Astrocyte of the cerebellum (primary cell): ENCODE data around the gene DHRS7B.

Experiments
- DNase-seq: peaks from one replicate; pipeline ENCODE4 v3.0.0-alpha.2; 2011; ENCODE audit warnings: low read depth
- H3K4me3 ChIP-seq: 2 replicates; pipeline ENCODE4 v1.5.1; 2011; ENCODE audit warnings: mild to moderate bottlenecking, low read depth, low read length, moderate library complexity
- in situ Hi-C: cut with HindIII; loops from 2 replicates; pipeline ENCODE4 v1.10.0; 2017; ENCODE audit warnings: low sequenced_read_pairs
- TF ChIP-seq, protein P1 (sequence below): IDR thresholded peaks from 2 replicates; pipeline ENCODE4 v1.5.1; 2012; ENCODE audit warnings: low read length, low read depth, moderate library complexity, mild to moderate bottlenecking; ENCODE audit errors: missing control alignments

The DHRS7B gene

DNA sequence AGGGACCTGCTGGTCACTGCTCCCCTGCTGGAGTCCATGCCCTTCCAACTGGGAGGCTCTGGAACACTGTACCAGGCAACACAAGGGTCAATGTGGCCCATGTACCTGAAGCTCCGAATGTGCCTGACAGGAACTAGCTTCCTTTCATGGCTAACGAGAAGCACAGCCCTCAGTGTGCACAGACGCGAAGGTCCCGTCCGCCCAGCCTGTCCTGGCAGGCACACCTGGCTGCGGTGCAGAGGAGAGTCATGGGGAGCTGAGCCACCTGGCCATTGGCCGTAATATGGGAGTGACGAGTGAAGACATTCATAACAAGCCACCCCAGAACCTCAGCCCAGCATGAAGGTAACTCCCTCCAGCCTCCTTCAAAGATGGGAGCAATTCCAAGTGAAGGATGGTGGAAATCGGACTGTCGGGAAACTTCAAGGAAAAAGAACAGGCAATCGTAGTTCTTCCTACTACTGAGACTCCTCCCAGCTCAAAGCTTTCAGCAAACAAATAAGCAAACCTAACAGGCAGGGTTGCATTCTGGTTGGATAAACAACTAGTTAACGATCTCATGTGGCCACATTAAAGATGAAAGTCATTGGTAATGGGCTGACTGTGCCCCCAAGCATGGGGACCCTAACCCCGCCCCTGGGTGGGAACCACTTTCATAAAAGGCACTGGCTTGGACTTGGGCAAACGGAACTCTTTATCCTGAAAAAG, 74.0 kb downstream of the DHRS7B start:
- in situ Hi-C loops: loop anchor here (5.0 kb wide), 1 partner anchor 77 kb away; no protein-coding TSS in a partner anchor
- no peak overlapping the region for H3K4me3 ChIP-seq
- no peak for DNase-seq
- TF ChIP-seq, protein P1, sequence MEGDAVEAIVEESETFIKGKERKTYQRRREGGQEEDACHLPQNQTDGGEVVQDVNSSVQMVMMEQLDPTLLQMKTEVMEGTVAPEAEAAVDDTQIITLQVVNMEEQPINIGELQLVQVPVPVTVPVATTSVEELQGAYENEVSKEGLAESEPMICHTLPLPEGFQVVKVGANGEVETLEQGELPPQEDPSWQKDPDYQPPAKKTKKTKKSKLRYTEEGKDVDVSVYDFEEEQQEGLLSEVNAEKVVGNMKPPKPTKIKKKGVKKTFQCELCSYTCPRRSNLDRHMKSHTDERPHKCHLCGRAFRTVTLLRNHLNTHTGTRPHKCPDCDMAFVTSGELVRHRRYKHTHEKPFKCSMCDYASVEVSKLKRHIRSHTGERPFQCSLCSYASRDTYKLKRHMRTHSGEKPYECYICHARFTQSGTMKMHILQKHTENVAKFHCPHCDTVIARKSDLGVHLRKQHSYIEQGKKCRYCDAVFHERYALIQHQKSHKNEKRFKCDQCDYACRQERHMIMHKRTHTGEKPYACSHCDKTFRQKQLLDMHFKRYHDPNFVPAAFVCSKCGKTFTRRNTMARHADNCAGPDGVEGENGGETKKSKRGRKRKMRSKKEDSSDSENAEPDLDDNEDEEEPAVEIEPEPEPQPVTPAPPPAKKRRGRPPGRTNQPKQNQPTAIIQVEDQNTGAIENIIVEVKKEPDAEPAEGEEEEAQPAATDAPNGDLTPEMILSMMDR: no peak

DNA sequence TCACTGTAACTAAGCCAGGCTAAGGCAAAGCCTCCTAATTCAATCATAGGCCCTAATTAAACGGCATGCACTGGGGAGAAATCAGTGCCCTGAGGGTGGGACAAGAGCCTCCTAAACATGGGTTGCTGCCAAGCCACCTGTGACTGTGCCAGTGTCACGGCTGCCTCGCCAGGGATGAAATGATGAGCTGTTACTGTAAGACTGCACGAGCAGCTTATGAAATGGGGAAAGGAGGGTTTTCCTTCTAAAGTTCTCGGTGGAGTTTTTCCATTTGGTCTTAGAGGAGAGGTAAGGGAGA, 74.5 kb downstream of the DHRS7B start:
- TF ChIP-seq, protein P1: no peak
- in situ Hi-C loops: loop anchor here (5.0 kb wide), 1 partner anchor 76 kb away; no protein-coding TSS in a partner anchor
- no peak for DNase-seq
- no peak overlapping the region for H3K4me3 ChIP-seq

DNA sequence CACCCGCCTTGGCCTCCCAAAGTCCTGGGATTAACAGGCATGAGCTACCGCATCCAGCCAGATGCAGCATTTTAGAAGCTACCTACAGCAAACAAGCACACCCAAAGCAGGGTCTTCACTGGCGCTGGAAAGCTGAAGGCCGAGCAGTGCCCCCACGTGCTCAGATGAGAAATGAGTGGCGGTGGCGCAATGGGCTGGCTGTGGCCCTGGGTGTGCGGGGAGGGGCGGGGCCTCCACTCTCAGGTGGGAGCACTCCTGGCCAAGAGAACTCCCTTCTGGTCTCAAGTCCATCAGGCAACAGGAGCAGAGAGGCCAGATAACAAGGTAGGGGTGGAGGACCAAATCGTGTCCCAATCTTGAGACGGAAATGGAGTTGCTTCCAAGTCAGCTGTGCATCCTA, 75.1 kb downstream of the DHRS7B start:
- DNase-seq: no peak
- in situ Hi-C loops: loop anchor here (5.0 kb wide), 1 partner anchor 75 kb away; no protein-coding TSS in a partner anchor
- TF ChIP-seq, protein P1: no peak
- H3K4me3 ChIP-seq: no peak overlapping the region

DNA sequence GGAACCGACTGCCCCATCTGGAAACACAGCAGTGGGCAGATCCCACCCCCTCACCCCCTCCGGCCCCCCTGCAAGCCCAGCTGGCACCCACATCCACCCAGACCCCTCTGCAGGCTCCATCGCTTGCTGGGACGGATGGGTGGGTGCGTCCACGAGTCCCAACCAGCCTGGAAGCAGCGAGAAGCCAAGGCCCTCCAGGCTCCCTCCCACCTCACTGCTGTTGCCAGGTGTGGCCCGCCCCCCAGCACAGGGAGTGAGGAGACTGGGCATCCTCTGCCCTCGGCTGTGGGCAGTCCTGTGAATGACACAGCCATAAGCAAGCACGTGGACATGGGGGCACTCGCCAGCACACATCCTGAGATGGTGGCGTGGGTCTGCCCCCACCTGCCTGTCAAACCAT, 75.7 kb downstream of the DHRS7B start:
- in situ Hi-C loops: loop anchor here (5.0 kb wide), 1 partner anchor 75 kb away; no protein-coding TSS in a partner anchor
- TF ChIP-seq, protein P1: no peak

DNA sequence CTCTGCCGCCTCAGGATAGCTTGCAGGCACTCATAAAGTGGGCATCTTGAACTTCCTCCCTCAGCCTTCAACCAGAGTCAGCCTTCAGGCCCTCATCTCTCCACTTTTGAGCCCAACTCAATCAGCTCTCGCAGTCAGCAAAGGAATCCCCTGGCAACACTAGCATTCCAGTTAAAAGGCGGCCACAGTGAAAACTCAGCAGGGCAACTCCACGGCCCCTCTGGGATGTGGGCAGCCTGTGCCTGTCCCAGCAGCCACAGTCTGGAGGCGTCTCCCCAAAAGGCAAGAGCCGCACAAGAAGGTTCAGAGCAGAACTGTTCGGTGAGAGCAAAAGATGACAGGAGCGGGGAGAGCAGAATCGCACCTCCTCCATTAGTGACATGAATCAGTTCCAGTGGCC, 78.2 kb downstream of the DHRS7B start:
- TF ChIP-seq, protein P1: no peak
- no peak overlapping the region for H3K4me3 ChIP-seq
- DNase-seq: no peak
- in situ Hi-C loops: loop anchor here (5.0 kb wide), 1 partner anchor 72 kb away; no protein-coding TSS in a partner anchor

More for the DNA sequence above, 75.7 kb downstream of the DHRS7B start:
- no peak for DNase-seq
- no peak overlapping the region for H3K4me3 ChIP-seq

DNA sequence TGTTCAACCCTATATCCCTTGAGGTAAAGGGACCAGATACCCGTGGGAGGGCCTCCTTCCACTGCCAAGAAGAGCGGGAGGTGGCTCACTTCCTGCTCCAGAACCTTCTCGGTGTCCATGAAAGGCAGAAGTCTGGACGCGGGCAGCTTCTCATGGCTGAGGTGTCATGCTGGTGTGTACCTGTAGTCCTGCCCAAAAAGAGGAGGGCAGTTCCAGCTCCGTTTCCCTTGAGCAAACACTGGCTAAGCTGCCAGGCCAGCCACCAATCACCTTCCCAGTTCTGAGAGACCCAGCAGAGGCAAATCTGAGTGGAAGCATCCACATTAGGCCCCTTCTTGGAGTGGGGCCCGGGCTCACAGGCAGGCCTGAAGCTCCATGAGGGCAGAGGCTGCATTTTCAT, 81.6 kb downstream of the DHRS7B start:
- TF ChIP-seq, protein P1: no peak
- no peak for DNase-seq
- H3K4me3 ChIP-seq: no peak overlapping the region
- in situ Hi-C loops: no loop called here
